Kidney epithelial cell (primary cell): ENCODE results near the gene LANCL3. TPM values are rescaled to one million over a fixed set of nuclear protein-coding genes. Genes with fewer than 3 reads are reported as not detected.

Source experiments
- DNase-seq: peaks from one replicate; pipeline ENCODE4 v3.0.0-alpha.2; 2010; ENCODE audit warnings: low read depth
- H3K27me3 ChIP-seq: 2 replicates; pipeline ENCODE4 v1.6.0; 2011; ENCODE audit warnings: low read length; ENCODE audit not compliant: control insufficient read depth, insufficient read depth
- H3K36me3 ChIP-seq: 2 replicates; pipeline ENCODE4 v1.5.1; 2011; ENCODE audit warnings: low read length; ENCODE audit not compliant: control insufficient read depth, insufficient read depth
- H3K4me3 ChIP-seq: 2 replicates; pipeline ENCODE4 v1.5.1; 2011; ENCODE audit warnings: low read depth, mild to moderate bottlenecking, control low read depth, low read length
- CTCF ChIP-seq: IDR thresholded peaks from 2 replicates; pipeline ENCODE4 v1.5.1; 2011; ENCODE audit warnings: mild to moderate bottlenecking, moderate library complexity, low read length, control low read depth, inconsistent platforms; ENCODE audit not compliant: insufficient read depth, poor library complexity, severe bottlenecking
- total RNA-seq: library from RNA; depleted of rRNA; stranded (reverse); fragments of >200 nt; gene quantifications from 2 replicates; pipeline ENCODE4 v1.2.3, GENCODE V29; 2015

The LANCL3 gene
- total RNA-seq, 1 donor from 2014 or later: 0.13 TPM

GRCh38 chrX:37653397-37654085 is 82.1 kb downstream of the LANCL3 start:
- Histone ChIP-seq H3K27me3 (no peaks in the 10 kb centered on the region), H3K4me3 (no peak overlapping the region), H3K36me3 (no peaks in the 10 kb centered on the region)
- no peak for TF ChIP-seq CTCF
- no peak for DNase-seq

GRCh38 chrX:37658343-37659030 is 87.0 kb downstream of the LANCL3 start:
- DNase-seq: no peak
- no peaks in the 10 kb centered on the region for H3K27me3 ChIP-seq
- no peak for TF ChIP-seq CTCF
- H3K36me3 ChIP-seq: no peaks in the 10 kb centered on the region
- H3K4me3 ChIP-seq: no peak overlapping the region

- no peaks in the 10 kb centered on the region for H3K27me3 ChIP-seq
- no peak overlapping the region for H3K4me3 ChIP-seq
- no peak for TF ChIP-seq CTCF
- DNase-seq: no peak
- no peaks in the 10 kb centered on the region for H3K36me3 ChIP-seq
Measured at GRCh38 chrX:37659047-37659446, 87.6 kb downstream of the LANCL3 start.

GRCh38 chrX:37662181-37662580 is 90.7 kb downstream of the LANCL3 start:
- Histone ChIP-seq H3K27me3 (no peaks in the 10 kb centered on the region), H3K4me3 (no peak overlapping the region), H3K36me3 (no peaks in the 10 kb centered on the region)
- TF ChIP-seq CTCF: no peak
- DNase-seq: no peak

GRCh38 chrX:37666516-37666915 is 95.1 kb downstream of the LANCL3 start:
- no peak for DNase-seq
- Histone ChIP-seq H3K27me3 (no peaks in the 10 kb centered on the region), H3K4me3 (no peak overlapping the region), H3K36me3 (no peaks in the 10 kb centered on the region)
- TF ChIP-seq CTCF: no peak

GRCh38 chrX:37667141-37667540 is 95.7 kb downstream of the LANCL3 start:
- H3K27me3 ChIP-seq: no peaks in the 10 kb centered on the region
- TF ChIP-seq CTCF: no peak
- no peaks in the 10 kb centered on the region for H3K36me3 ChIP-seq
- no peak for DNase-seq
- no peak overlapping the region for H3K4me3 ChIP-seq
